ENCODE data around the gene TOR1A.
A peak's percentile ranks its signal among the peaks of the same experiment; 100 is the strongest.

TOR1A gene

DNA sequence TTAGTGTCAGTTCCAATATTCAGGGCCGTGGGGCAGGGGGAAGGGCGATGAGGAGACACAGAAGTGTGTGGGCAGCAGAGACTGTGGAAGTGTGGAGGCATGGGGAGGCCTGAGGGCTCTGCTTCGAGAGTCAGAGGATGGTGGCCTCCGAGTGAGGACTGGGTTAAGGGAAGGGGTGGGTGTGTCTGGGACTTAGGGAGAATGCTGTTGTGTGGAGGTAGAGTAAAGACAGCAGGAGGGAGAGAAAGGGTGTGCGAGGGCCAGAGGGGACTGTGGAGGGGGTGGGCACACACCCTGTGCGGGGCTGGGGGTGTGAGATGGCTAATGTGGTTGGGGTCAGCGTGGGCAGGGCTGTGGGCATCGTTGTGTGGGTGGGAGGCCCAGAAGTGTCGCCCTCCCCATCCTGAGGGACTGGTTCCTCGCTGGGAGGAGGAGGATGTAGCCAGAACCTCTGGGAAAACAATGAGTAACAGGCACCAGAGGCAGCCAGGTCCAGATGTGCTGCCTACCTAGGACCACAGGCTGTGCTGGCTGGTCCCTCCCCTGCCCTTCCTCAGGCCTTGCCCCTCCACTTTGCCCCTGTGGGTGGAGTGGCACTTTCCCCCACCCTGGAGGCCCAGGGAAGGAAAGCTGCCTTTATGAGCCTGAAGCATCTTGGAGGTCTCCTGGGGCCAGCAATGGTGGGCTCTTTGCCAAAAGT lies 15.5 kb upstream of the TOR1A start:
- Mint-ChIP-seq H3K4me1 (ENCODE audit: low read depth) (peaks cover 62% of the 10 kb centered on the region), H3K36me3 (ENCODE audit: low read depth) (peaks cover 47% of the 10 kb centered on the region), H3K4me3 (peak overlapping the region; percentile 65), H3K9me3 (no peaks in the 10 kb centered on the region), H3K27me3 (no peaks in the 10 kb centered on the region), H3K27ac (peak overlapping the region; percentile 92)
- no peak for DNase-seq

DNA sequence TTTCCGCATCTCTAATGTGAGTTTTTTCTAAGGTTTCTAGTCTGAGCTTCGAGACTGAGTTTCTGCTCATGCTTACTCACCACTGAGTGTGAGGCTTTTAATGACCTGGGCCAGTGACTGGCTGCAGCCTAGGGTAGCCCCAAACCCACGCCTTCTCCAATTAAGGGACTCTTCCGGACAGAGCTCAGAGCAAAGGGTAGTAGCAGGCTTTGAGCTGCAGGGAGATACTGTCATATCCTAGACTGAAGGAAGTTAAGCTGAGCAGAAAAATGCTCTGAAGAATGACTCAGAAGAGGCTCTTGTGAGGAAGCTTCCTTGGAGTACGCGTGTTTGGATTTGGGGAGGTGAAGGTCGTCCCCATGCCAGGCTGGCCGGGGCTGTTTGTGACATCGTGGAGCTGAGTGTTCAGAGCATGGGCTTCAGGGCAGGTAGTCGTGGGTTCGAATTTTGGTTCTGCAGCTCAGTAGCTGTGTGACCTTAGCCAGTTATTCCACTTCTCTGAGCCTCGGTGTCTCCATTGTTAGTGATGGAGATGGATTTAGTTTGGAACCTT lies 14.8 kb upstream of the TOR1A start:
- peaks cover 54% of the 10 kb centered on the region for H3K36me3 Mint-ChIP-seq (ENCODE audit: low read depth)

DNA sequence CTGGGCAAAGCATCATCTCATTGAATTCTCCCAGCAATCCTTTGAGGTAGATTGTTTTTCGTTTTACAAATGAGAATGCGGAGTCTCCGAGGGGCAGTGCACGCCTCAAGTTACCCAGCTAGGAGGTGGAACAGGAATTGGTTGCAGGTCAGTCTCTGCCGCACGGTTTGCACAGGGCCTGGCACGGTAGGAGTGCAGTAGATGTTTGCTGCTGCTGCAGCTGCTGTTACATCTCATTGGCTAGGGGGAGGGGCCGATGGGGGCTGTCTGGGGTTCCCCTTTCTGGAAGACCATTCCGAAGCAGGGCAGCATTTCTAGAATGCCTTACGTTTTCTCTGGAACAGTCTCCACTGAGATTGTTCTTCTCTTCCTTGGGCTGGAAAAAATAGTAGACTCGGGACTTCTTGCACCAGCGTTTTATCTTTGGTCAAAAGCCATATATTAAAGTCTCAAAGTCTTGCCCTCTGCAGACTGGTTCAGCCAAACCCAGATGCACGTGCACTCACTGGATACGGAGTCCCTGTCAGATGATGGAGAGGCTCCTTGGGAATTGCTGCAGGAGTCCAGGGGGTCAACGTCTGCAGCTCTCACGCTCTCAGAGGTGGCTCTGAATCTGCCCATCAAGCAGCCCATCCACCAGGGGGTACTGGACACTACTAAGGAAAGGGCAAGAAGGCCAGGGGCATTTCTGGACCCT lies 12.5 kb upstream of the TOR1A start:
- no peaks in the 10 kb centered on the region for H3K27me3 Mint-ChIP-seq
- no peaks in the 10 kb centered on the region for H3K9me3 Mint-ChIP-seq
- DNase-seq: peak; percentile 56
- H3K4me3 Mint-ChIP-seq: peak overlapping the region; percentile 95
- H3K36me3 Mint-ChIP-seq (ENCODE audit: low read depth): peaks cover 69% of the 10 kb centered on the region
- H3K4me1 Mint-ChIP-seq (ENCODE audit: low read depth): peaks cover 68% of the 10 kb centered on the region
- peak overlapping the region; percentile 94 for H3K27ac Mint-ChIP-seq

More for the DNA sequence above, 14.8 kb upstream of the TOR1A start:
- H3K4me1 Mint-ChIP-seq (ENCODE audit: low read depth): peaks cover 69% of the 10 kb centered on the region
- no peaks in the 10 kb centered on the region for H3K9me3 Mint-ChIP-seq
- DNase-seq: no peak
- H3K27ac Mint-ChIP-seq: peak overlapping the region; percentile 92
- H3K4me3 Mint-ChIP-seq: peak overlapping the region; percentile 65
- no peaks in the 10 kb centered on the region for H3K27me3 Mint-ChIP-seq

DNA sequence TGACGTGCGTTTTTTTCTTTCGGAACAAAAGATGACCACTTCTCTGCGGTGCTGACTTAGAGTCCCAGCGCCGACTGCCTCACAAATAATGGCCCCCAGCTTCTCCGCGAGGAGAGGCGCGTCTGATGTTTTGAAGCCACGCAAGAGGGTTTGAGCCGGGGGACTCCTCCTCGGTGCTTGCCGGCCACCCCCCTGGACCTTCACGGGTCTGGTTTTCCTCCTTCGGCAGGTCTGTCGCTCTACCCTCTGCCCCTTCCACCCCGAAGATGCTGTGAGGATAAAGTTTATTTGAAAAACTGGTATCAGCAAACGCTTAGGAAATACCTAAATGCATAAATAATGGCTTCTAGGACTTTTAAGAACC lies 11.9 kb upstream of the TOR1A start:
- H3K27ac Mint-ChIP-seq: peak overlapping the region; percentile 94
- peak overlapping the region; percentile 95 for H3K4me3 Mint-ChIP-seq
- peaks cover 69% of the 10 kb centered on the region for H3K36me3 Mint-ChIP-seq (ENCODE audit: low read depth)
- peaks cover 62% of the 10 kb centered on the region for H3K4me1 Mint-ChIP-seq (ENCODE audit: low read depth)
- no peaks in the 10 kb centered on the region for H3K9me3 Mint-ChIP-seq
- no peaks in the 10 kb centered on the region for H3K27me3 Mint-ChIP-seq
- DNase-seq: no peak

DNA sequence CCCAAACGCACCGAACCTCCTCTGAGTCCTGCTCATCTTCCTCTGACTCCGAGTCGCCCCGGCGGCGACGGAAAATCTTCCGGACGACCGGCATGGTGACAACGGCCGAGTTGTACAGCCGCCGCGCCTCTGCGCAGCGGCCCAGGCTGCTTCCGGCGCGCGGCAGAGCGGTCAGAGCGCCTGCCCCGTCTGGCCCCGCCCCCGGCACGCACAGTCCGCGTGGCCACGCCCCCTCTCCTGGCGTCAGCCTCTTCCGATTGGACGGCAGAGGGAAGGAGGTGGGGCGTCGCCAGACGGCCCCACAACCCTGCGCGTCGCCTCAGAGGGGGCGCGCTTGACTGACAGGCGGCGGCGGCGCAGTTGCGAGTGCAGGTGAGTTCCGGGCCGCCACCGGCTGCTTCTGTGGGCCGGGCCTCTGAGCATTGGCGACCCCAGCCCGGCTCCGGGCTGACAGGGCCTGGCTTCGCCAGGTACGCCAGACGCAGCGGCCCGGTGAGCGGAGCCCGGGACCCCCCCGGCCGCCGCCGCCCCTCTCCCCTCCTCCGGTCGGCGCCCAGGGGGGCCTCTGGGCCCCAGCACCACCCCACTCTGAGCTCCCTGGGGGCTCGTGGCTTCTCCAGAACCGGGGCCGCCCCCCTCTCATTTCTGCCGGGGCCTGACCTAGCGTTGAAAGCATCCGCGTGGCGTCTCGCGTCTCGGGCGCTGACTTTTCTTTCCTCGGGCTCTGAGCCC lies 11.4 kb upstream of the TOR1A start, which contains the start of the genes C9orf78 and USP20:
Gene C9orf78 (minus strand): TSS at position 148 of the 732 bp plus-strand sequence. CDS start 54 bp downstream, at position 94.
Gene USP20 (plus strand): TSS at position 331 of the 732 bp plus-strand sequence. CDS start 17,098 bp downstream, outside the sequence.
- peak within 1 kb of the TSS; percentile 96 for H3K4me3 Mint-ChIP-seq
- peak within 1 kb of the TSS; percentile 96 for H3K27ac Mint-ChIP-seq
- no peaks in the 10 kb centered on the region for H3K27me3 Mint-ChIP-seq
- peaks cover 72% of the 10 kb centered on the region for H3K36me3 Mint-ChIP-seq (ENCODE audit: low read depth)
- peaks cover 59% of the 10 kb centered on the region for H3K4me1 Mint-ChIP-seq (ENCODE audit: low read depth)
- DNase-seq: peak; percentile 98
- no peaks in the 10 kb centered on the region for H3K9me3 Mint-ChIP-seq

DNA sequence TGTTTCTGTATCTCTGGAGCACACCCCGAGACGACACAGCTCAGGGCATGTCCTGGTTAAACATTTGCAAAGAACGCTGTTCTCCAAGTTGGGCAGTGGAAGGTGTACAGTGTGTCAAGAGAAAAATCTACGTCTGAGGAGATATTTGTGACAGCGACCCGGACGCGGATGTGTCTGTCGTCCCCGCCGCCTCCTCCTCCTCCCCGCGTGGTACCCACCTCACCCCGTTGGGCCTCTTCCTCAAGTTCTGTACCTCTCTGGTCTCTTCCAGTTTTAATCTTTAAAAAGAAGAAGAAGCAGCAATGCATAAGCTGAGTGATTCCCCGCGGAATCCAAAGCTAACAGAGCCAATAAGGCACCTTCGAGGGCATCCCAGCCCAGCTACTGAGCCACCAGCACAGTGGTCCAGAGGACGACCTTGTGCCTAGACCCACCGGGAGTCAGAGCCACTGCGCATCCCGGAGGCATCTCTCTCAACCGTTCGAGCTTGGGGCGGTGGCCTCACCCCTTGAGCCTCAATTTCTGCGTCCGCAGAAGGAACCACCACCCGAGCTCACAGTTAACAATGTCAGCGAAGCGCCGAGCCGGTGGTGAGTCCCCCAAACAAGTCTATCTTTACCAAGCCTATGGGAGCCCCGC lies 10.7 kb upstream of the TOR1A start:
- H3K27ac Mint-ChIP-seq: peak overlapping the region; percentile 96
- no peak for DNase-seq
- peak overlapping the region; percentile 96 for H3K4me3 Mint-ChIP-seq
- peaks cover 78% of the 10 kb centered on the region for H3K36me3 Mint-ChIP-seq (ENCODE audit: low read depth)
- no peaks in the 10 kb centered on the region for H3K9me3 Mint-ChIP-seq
- H3K4me1 Mint-ChIP-seq (ENCODE audit: low read depth): peaks cover 52% of the 10 kb centered on the region
- no peaks in the 10 kb centered on the region for H3K27me3 Mint-ChIP-seq

DNA sequence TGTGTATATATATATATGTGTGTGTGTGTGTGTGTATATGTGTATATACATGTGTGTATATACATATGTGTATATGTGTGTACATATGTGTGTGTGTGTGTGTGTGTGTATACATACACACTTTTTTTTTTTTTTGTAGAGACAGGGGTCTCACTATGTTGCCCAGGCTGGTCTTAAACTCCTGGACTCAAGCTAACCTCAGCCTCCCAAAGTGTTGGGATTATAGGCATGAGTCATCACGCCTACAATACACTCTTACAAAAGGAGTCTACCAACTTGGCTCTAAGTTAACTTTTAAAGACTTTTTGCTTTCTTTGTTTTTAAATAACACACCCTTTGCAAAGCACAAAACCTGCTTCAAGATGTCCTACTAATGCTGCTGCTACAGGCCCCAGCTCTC lies 9.0 kb upstream of the TOR1A start:
- DNase-seq: no peak
- peak overlapping the region; percentile 96 for H3K4me3 Mint-ChIP-seq
- peaks cover 35% of the 10 kb centered on the region for H3K4me1 Mint-ChIP-seq (ENCODE audit: low read depth)
- H3K27ac Mint-ChIP-seq: peak overlapping the region; percentile 83
- H3K27me3 Mint-ChIP-seq: no peaks in the 10 kb centered on the region
- no peaks in the 10 kb centered on the region for H3K9me3 Mint-ChIP-seq
- peaks cover 91% of the 10 kb centered on the region for H3K36me3 Mint-ChIP-seq (ENCODE audit: low read depth)

DNA sequence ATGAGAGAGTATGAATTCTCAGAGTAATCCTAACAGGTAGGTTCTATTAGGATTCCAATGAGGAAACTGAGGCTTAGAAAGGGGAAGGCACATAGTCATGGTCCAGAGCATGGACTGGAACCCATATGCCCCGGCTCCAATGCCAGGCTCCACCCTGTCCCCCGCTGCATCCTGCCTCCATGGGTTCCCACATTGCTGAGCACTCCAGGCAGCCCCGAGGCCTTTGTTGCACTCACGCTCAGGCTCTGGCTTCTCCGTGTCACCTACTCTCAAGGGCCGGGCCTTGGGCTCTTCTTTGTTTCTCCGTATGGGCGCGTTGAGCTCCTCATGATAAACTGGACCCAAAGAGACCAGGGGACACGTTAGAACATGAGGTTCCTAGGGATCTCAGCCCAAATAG lies 5.0 kb upstream of the TOR1A start:
- no peaks in the 10 kb centered on the region for H3K9me3 Mint-ChIP-seq
- no peak overlapping the region for H3K4me3 Mint-ChIP-seq
- peaks cover 15% of the 10 kb centered on the region for H3K4me1 Mint-ChIP-seq (ENCODE audit: low read depth)
- no peak for DNase-seq
- H3K27me3 Mint-ChIP-seq: no peaks in the 10 kb centered on the region
- peak overlapping the region; percentile 77 for H3K27ac Mint-ChIP-seq
- H3K36me3 Mint-ChIP-seq (ENCODE audit: low read depth): peaks cover 77% of the 10 kb centered on the region

DNA sequence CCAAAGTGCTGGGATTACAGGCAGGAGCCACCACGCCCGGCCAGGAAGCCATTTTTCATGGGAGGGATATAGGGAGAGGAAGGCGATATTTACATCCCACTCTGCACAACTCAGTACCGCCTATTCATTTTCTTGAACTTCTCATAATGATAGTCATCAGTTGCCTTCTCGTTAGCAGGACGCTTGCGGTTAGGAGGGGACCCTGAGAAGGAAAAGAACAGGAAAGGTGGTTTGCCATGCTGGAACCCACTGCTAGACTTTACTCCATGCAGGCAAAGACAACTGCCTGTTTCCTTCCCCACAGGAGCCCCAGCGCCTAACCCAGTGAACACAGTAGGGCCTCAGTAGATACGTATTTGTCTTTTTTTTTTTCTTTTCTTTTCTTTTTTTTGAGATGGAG lies 4.1 kb upstream of the TOR1A start:
- Mint-ChIP-seq H3K27ac (peak overlapping the region; percentile 59), H3K9me3 (no peaks in the 10 kb centered on the region), H3K27me3 (no peaks in the 10 kb centered on the region), H3K4me3 (no peak overlapping the region), H3K36me3 (ENCODE audit: low read depth) (peaks cover 69% of the 10 kb centered on the region), H3K4me1 (ENCODE audit: low read depth) (peaks cover 7% of the 10 kb centered on the region)
- DNase-seq: no peak

DNA sequence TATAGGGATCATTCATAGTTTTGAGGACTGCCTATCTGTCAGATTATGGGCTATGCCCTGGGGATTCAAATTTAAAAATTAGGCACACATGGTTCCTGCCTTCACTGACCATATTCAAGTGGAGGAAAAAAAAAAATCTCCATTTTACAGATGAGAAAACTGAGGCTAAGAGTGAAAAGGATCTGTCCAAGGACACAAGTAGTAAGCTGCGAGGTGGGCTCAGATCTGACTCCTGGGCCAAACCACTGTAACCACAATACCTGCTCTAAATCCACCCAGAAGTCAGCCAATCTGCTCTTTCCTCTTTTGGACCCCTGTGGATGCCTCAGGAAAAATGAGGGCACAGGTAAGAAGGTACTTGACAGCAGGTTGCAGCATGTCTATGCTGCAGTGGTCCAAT lies 2.8 kb upstream of the TOR1A start:
- H3K9me3 Mint-ChIP-seq: no peaks in the 10 kb centered on the region
- H3K36me3 Mint-ChIP-seq (ENCODE audit: low read depth): peaks cover 71% of the 10 kb centered on the region
- DNase-seq: no peak
- H3K4me1 Mint-ChIP-seq (ENCODE audit: low read depth): peaks cover 14% of the 10 kb centered on the region
- no peak overlapping the region for H3K4me3 Mint-ChIP-seq
- H3K27me3 Mint-ChIP-seq: no peaks in the 10 kb centered on the region
- H3K27ac Mint-ChIP-seq: no peak overlapping the region

DNA sequence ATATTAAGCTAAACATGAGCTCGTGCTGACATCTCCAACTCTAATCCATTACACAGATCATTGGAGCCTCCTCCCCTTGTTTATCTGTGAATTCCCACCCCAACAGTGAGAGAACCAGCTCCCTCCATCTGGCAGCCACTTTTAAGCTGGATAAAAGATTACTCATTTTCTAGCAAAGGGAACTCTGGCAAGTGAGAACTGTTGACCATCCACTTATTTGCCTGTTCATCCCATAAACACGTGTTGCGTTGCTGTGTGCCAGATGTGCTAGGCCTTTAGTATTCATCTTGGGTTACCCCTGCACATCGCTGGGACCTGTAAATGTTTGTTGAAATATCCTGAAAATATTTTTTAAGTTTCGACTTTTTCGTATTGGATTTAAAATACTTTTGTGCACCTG lies 2.4 kb upstream of the TOR1A start:
- H3K36me3 Mint-ChIP-seq (ENCODE audit: low read depth): peaks cover 71% of the 10 kb centered on the region
- no peak overlapping the region for H3K27ac Mint-ChIP-seq
- no peaks in the 10 kb centered on the region for H3K27me3 Mint-ChIP-seq
- no peak overlapping the region for H3K4me3 Mint-ChIP-seq
- peaks cover 14% of the 10 kb centered on the region for H3K4me1 Mint-ChIP-seq (ENCODE audit: low read depth)
- no peaks in the 10 kb centered on the region for H3K9me3 Mint-ChIP-seq
- no peak for DNase-seq

DNA sequence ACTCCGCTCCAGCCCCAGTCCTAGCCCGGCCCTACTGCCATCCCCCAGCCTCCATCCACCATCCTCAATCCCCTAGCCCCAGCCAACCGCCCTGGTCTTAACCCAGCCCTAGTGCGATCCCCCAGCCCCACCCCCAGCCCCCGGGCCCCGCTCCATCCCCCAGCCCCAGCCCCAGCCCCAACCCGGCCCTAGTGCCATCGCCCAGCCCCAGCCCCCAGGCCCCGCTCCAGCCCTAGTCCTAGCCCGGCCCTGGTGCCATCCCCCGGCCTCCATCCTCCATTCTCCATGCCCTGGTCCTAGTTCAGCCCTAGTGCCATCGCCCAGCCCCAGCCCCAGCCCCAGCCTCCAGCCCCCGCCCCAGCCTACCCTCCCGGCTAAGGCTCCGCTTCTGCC lies 398 bp downstream of the TOR1A start:
- Mint-ChIP-seq H3K27ac (peak overlapping the region; percentile 86), H3K27me3 (no peaks in the 10 kb centered on the region), H3K9me3 (no peaks in the 10 kb centered on the region), H3K4me1 (ENCODE audit: low read depth) (peaks cover 14% of the 10 kb centered on the region), H3K4me3 (peak overlapping the region; percentile 88), H3K36me3 (ENCODE audit: low read depth) (peaks cover 65% of the 10 kb centered on the region)
- DNase-seq: no peak

DNA sequence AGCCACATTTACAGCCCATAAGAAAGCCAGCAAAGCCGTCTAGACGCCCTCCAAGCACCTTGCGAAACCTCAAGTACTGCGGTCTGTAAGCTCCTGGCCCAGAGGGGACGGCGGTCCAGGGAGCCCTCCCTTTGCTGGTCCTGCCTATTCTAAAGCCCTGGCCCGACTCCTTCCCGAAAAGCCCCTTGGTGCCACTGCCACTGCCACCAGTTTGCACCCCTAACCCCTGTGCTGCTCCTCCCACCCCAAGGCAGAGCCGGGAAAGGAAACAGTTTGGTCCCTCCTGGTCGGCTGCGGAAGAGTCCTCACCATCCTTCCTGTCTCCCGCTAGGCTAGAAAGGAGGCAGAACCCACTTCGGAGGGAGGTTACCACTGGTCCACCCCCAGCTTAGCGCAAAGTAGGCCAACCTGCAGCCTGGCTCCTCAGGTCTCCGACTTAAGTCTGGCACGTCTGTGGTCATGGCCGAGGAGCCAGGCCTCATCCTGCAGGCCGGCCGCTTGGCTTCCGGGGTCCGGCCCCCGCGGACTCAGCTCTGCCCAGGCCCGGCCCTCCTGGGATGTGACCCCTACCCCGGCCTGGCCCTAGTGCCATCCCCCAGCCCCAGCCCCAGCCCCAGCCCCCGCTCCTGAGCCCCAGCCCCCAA lies 916 bp downstream of the TOR1A start:
- H3K36me3 Mint-ChIP-seq (ENCODE audit: low read depth): peaks cover 65% of the 10 kb centered on the region

More for the DNA sequence above, 916 bp downstream of the TOR1A start:
- no peaks in the 10 kb centered on the region for H3K9me3 Mint-ChIP-seq
- peak overlapping the region; percentile 88 for H3K4me3 Mint-ChIP-seq
- peak overlapping the region; percentile 83 for H3K27ac Mint-ChIP-seq
- H3K4me1 Mint-ChIP-seq (ENCODE audit: low read depth): peaks cover 14% of the 10 kb centered on the region
- peak; percentile 45 for DNase-seq
- H3K27me3 Mint-ChIP-seq: no peaks in the 10 kb centered on the region
